Cardiac muscle cell (in vitro differentiated cells and primary cell): Measurements from ENCODE around the gene AP4B1. TPM values are rescaled to one million over a fixed set of nuclear protein-coding genes. Genes with fewer than 3 reads are reported as not detected.

ENCODE experiments used
- DNase-seq, 2 donors: peaks; one replicate each; pipeline versions ENCODE4 v3.0.0 to v3.0.0-alpha.2; 2010 to 2017; ENCODE audit warnings: low read depth in 1 of 2, low spot score in 1 of 2
- H3K27ac ChIP-seq: fragments of 200-600 bp; sonication (generic); 2 replicates; pipeline ENCODE4 v1.5.1; 2016
- H3K27me3 ChIP-seq: fragments of 200-600 bp; sonication (generic); 2 replicates; pipeline ENCODE4 v1.6.0; 2016; ENCODE audit warnings: control low read depth
- H3K36me3 ChIP-seq: fragments of 200-600 bp; sonication (generic); 2 replicates; pipeline ENCODE4 v1.5.1; 2016; ENCODE audit warnings: control low read depth
- H3K4me1 ChIP-seq: fragments of 200-600 bp; sonication (generic); 2 replicates; pipeline ENCODE4 v1.8.1; 2017; ENCODE audit warnings: low read depth, mild to moderate bottlenecking, mixed run types
- H3K4me3 ChIP-seq: fragments of 200-600 bp; sonication (generic); 2 replicates; pipeline ENCODE4 v1.5.1; 2016; ENCODE audit warnings: mild to moderate bottlenecking
- H3K9me3 ChIP-seq: fragments of 200-600 bp; sonication (generic); 2 replicates; pipeline ENCODE4 v1.5.1; 2017; ENCODE audit warnings: low read depth, mild to moderate bottlenecking, control low read depth
- polyA plus RNA-seq: library from polyadenylated mRNA; unstranded; fragments of >200 nt; fragmentation: Nextera tagmentation; extraction: Ambion mirVana; gene quantifications from 2 replicates; pipeline ENCODE4 v1.2.1, GENCODE V29; 2016
- total RNA-seq: library from RNA; depleted of rRNA; stranded (reverse); fragments of >200 nt; gene quantifications from 2 replicates; pipeline ENCODE4 v1.2.3, GENCODE V29; 2016
- TF ChIP-seq, protein P1 (sequence below): IDR thresholded peaks from 2 replicates; pipeline ENCODE4 v1.5.1; 2012; ENCODE audit warnings: low read depth, mild to moderate bottlenecking, low read length

Gene AP4B1
- total and polyA plus RNA-seq, 2 experiments from 2014 or later = 18.3 to 18.8 TPM

DNA sequence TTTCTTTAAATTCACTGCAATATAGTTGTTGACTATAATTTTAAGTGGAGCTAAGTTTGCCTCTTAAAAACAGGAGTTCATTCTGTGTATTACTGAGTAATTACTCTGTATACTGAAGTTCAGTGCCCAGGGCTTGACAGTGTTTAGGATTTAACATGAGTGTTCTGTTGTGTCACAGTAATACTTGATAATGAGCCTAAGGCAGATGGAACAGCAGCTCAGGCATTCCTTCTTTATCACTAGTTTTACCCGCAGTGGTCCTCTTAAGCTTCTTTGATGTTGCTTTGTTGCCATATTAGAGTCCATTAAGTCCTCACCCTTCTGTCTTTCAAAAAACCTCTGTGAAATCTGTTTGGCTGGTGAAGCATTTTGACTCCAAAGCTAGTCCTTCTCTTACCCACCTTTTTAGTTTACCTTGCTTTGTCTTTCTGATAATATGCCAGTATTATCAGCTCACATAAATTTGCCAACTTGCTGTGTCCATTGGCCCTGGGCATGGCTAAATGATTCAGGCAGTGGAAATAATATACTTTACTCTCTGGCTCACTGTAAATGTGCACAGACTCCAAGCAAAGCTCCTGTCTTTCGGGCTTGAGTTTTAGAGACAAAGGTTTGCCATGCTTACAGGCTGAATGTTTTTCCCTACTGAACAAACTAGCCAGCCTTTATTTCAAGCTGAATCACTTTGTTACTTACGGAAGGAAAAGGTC, 42.2 kb upstream of the AP4B1 start:
- TF ChIP-seq, protein P1, sequence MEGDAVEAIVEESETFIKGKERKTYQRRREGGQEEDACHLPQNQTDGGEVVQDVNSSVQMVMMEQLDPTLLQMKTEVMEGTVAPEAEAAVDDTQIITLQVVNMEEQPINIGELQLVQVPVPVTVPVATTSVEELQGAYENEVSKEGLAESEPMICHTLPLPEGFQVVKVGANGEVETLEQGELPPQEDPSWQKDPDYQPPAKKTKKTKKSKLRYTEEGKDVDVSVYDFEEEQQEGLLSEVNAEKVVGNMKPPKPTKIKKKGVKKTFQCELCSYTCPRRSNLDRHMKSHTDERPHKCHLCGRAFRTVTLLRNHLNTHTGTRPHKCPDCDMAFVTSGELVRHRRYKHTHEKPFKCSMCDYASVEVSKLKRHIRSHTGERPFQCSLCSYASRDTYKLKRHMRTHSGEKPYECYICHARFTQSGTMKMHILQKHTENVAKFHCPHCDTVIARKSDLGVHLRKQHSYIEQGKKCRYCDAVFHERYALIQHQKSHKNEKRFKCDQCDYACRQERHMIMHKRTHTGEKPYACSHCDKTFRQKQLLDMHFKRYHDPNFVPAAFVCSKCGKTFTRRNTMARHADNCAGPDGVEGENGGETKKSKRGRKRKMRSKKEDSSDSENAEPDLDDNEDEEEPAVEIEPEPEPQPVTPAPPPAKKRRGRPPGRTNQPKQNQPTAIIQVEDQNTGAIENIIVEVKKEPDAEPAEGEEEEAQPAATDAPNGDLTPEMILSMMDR = no peak
- peak; percentile 27 to 58 for DNase-seq
- Histone ChIP-seq H3K9me3 (no peaks in the 10 kb centered on the region), H3K4me1 (peaks cover 20% of the 10 kb centered on the region), H3K4me3 (no peak overlapping the region), H3K27me3 (no peaks in the 10 kb centered on the region), H3K36me3 (no peaks in the 10 kb centered on the region), H3K27ac (peak overlapping the region; percentile 32)

DNA sequence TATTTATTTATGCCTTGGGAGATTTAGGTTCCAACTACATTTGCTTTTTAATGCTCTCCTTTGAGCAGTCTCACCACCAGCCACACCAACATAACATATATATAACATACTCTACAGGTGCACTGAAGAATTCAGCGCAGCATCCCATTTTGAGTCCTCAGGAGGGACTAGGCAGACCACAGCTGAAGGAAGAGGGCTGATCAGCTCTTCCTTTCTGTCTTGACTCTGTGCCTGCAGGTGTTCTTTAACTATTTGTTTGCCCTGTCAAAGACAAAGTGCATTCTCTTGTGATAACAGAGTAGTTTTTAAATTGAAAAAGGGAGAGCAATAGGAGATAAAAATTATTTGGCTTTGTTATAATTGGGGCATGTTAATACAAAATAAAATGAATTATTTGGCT, 41.5 kb upstream of the AP4B1 start:
- no peak for DNase-seq
- peaks cover 4% of the 10 kb centered on the region for H3K36me3 ChIP-seq
- H3K4me1 ChIP-seq = peaks cover 20% of the 10 kb centered on the region
- H3K27me3 ChIP-seq = no peaks in the 10 kb centered on the region
- H3K4me3 ChIP-seq = no peak overlapping the region
- no peaks in the 10 kb centered on the region for H3K9me3 ChIP-seq
- TF ChIP-seq, protein P1 = no peak
- H3K27ac ChIP-seq = no peak overlapping the region

- DNase-seq = no peak
- H3K27ac ChIP-seq = no peak overlapping the region
- no peaks in the 10 kb centered on the region for H3K9me3 ChIP-seq
- H3K27me3 ChIP-seq = no peaks in the 10 kb centered on the region
- H3K4me3 ChIP-seq = no peak overlapping the region
- peaks cover 6% of the 10 kb centered on the region for H3K36me3 ChIP-seq
- H3K4me1 ChIP-seq = peaks cover 20% of the 10 kb centered on the region
- TF ChIP-seq, protein P1 = no peak
These were observed 40.7 kb upstream of the AP4B1 start for GRCh38 chr1:113945329-113945728.

DNA sequence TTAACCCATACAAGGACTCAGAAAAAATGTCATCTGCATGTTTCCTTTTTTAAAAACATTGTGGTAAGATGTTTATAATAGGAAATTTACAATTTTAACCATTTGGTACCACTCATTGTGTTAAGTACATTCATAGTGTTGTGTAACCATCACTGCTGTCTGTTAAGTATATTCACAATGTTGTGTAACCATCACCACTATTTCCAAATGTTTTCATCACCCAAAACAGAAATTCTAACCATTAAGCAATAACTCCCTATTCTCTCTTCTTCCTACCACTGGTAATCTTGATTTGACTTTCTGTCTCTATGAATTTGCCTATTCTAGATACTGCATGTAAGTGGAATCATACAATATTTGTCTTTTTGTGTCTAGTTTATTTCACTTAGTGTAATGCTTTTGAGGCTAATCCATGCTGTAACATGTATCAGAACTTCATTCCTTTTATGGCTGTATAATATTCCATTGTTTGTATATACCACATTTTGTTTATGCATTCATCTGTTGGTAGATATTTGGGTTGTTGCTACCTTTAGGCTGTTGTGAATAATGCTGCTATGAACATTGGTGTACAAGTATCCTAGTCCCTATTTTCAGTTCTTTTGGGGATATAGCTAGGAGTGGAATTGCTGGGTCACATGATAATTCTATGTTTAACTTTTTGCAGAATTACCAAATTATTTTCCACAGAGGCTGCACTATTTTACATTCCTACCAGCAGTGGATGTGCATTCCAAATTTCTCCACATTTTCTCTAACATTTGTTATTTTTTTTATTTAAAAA, 38.6 kb upstream of the AP4B1 start:
- TF ChIP-seq, protein P1 = no peak
- Histone ChIP-seq H3K4me1 (peaks cover 20% of the 10 kb centered on the region), H3K27ac (no peak overlapping the region), H3K9me3 (no peaks in the 10 kb centered on the region), H3K36me3 (peaks cover 6% of the 10 kb centered on the region), H3K27me3 (no peaks in the 10 kb centered on the region), H3K4me3 (no peak overlapping the region)
- peak in 1 of 2 donors; percentile 82 for DNase-seq

DNA sequence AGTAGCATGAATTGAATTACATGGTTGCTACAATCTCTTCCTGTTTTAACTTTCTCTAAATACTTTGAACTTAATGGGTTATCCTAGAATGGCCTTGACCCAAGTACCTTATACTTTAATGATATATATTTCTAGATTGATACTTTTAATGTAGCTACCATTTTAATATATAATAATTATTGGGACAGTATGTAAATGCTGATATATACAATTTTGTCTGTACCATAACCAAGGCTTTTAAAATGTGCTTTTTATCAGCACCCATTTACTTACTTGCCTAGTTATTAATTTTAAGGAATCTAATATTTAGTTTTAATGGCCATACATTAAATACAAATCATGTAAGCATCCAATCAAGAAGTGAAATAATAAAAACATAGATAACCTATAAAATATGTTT, 37.9 kb upstream of the AP4B1 start:
- H3K27ac ChIP-seq = no peak overlapping the region
- no peaks in the 10 kb centered on the region for H3K27me3 ChIP-seq
- H3K4me3 ChIP-seq = no peak overlapping the region
- H3K4me1 ChIP-seq = peaks cover 15% of the 10 kb centered on the region
- TF ChIP-seq, protein P1 = no peak
- no peaks in the 10 kb centered on the region for H3K9me3 ChIP-seq
- no peak for DNase-seq
- peaks cover 6% of the 10 kb centered on the region for H3K36me3 ChIP-seq
